Erythroblast (primary cell): ENCODE results near the gene CDH5.

Experiments
- GATA1 ChIP-seq: IDR thresholded peaks from 2 replicates; pipeline ENCODE4 v1.6.1; 2011; ENCODE audit warnings: low read depth, mild to moderate bottlenecking, control low read depth, low read length, moderate library complexity
- POLR2A ChIP-seq: IDR thresholded peaks from 2 replicates; pipeline ENCODE4 v1.6.1; 2011; ENCODE audit warnings: mild to moderate bottlenecking, low read length

- no peak for TF ChIP-seq POLR2A
- TF ChIP-seq GATA1 = no peak
These were observed 85.1 kb downstream of the CDH5 start for GRCh38 chr16:66451548-66451947.
